ENCODE measurements around the gene ATP6V0A4.
"Not testable (repeated sequence)": the region's sequence is repeated elsewhere in the genome, so short reads cannot be mapped to it uniquely, and the experiment has no call there.

ATP6V0A4 gene

DNA sequence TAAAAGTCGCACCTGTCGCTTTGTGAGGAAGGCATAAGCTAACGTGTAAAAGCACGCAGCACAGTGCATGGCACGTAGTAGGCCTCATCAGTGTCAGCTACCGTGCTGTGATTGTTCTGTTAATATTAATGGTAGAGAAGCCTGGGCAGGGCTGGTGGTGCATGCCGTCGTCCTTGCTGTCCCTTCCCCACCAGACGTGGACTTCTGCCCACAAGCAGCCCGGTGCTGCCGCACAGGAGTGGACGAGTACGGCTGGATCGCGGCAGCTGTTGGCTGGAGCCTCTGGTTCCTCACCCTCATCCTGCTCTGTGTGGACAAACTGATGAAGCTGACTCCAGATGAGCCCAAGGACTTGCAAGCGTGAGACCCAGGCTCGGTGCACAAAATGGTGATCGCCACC, 4.7 kb upstream of the ATP6V0A4 start:
- Histone ChIP-seq H3K27ac (no peak overlapping the region), H3K4me1 (ENCODE audit: control insufficient read depth in 1 of 2, insufficient read depth in 1 of 2, low read depth in 1 of 2, low read length in 1 of 2) (no peaks in the 10 kb centered on the region), H3K9me3 (no peaks in the 10 kb centered on the region), H3K4me3 (ENCODE audit: low read depth in 1 of 2, low read length in 1 of 2) (no peak overlapping the region), H3K27me3 (peaks cover 7% of the 10 kb centered on the region), H3K36me3 (no peaks in the 10 kb centered on the region)
- TF ChIP-seq, protein P1, sequence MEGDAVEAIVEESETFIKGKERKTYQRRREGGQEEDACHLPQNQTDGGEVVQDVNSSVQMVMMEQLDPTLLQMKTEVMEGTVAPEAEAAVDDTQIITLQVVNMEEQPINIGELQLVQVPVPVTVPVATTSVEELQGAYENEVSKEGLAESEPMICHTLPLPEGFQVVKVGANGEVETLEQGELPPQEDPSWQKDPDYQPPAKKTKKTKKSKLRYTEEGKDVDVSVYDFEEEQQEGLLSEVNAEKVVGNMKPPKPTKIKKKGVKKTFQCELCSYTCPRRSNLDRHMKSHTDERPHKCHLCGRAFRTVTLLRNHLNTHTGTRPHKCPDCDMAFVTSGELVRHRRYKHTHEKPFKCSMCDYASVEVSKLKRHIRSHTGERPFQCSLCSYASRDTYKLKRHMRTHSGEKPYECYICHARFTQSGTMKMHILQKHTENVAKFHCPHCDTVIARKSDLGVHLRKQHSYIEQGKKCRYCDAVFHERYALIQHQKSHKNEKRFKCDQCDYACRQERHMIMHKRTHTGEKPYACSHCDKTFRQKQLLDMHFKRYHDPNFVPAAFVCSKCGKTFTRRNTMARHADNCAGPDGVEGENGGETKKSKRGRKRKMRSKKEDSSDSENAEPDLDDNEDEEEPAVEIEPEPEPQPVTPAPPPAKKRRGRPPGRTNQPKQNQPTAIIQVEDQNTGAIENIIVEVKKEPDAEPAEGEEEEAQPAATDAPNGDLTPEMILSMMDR (IDR thresholded peaks at IDR 0.05) = no peak

DNA sequence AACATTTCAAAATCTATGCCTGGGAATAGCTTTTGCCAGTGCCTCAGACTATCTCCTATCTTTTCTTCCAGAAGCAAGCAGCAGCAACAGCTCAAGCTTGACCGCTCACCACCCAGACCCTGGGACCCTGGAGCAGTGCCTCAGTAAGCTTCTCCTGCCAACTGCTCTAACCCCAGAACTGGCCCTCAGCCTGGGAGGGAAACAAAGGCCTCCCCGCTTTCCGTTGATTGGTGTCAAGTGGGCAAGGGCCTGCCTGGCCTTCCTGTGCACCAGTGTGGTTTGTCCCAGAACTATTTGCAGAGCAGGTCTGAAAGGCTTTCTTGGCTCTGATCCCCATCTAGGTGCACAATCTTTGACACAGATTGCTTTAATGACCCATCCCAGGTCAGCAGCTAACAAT, 3.3 kb upstream of the ATP6V0A4 start:
- H3K27ac ChIP-seq = no peak overlapping the region
- TF ChIP-seq, protein P1 (IDR thresholded peaks at IDR 0.05) = no peak
- peaks cover 7% of the 10 kb centered on the region for H3K27me3 ChIP-seq
- no peak overlapping the region for H3K4me3 ChIP-seq (ENCODE audit: low read depth in 1 of 2, low read length in 1 of 2)
- H3K4me1 ChIP-seq (ENCODE audit: control insufficient read depth in 1 of 2, insufficient read depth in 1 of 2, low read depth in 1 of 2, low read length in 1 of 2) = no peaks in the 10 kb centered on the region
- no peaks in the 10 kb centered on the region for H3K9me3 ChIP-seq
- no peaks in the 10 kb centered on the region for H3K36me3 ChIP-seq

DNA sequence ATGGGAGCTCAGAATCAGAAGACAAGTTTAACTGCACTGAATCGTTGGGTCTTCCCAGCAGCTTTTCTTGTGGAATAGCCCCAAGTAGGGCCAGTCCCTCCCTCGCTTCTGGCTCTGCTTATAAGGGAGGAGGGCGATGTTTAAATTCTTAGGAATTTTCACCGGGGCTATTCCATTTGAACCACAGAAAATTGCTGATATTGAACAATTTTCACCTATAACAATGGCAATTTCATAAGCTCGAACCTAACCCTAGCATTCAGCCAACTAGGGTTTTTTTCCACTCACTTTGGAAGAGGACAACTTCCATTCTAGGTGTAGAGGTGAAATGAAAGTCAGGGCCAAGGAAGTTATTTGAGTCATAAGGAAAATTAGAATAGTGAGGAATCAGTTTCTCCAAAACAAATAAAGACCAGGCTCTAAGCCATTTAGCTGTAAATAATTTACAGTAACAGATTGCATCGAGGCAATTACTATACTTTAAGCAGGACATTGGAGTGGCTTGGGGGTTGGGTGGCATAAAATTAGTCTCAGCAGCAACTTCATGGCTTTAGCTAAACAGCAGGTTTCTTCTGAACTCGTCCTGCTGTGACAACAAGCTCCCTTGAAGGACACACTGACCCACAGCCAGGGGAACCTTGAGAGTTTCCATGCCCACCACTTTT, 1.5 kb upstream of the ATP6V0A4 start:
- Histone ChIP-seq H3K9me3 (no peaks in the 10 kb centered on the region), H3K27me3 (peaks cover 7% of the 10 kb centered on the region), H3K36me3 (no peaks in the 10 kb centered on the region), H3K4me3 (ENCODE audit: low read depth in 1 of 2, low read length in 1 of 2) (no peak overlapping the region), H3K4me1 (ENCODE audit: control insufficient read depth in 1 of 2, insufficient read depth in 1 of 2, low read depth in 1 of 2, low read length in 1 of 2) (no peaks in the 10 kb centered on the region), H3K27ac (no peak overlapping the region)
- TF ChIP-seq, protein P1 (IDR thresholded peaks at IDR 0.05) = no peak

DNA sequence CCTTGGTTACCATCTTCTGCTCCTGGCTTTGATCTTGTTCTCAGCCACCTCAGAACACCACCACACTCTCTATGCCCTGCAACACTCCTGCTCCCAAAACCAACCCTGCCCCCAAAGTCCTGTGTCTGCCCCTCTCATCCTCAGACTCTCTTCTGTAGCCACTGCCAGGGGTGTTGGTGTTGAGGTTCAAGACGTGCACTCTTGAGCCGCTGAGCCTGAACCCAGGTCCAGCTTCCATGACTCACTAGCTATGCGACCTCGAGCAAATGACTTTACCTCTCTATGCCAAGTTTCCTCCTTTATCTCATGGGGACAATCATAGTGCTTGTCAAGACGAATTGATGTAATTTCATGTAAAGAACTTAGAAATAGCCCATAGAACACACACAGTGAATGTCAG, 840 bp upstream of the ATP6V0A4 start:
- H3K4me1 ChIP-seq (ENCODE audit: control insufficient read depth in 1 of 2, insufficient read depth in 1 of 2, low read depth in 1 of 2, low read length in 1 of 2) = no peaks in the 10 kb centered on the region
- no peaks in the 10 kb centered on the region for H3K9me3 ChIP-seq
- H3K36me3 ChIP-seq = no peaks in the 10 kb centered on the region
- peaks cover 7% of the 10 kb centered on the region for H3K27me3 ChIP-seq
- TF ChIP-seq, protein P1 (IDR thresholded peaks at IDR 0.05) = no peak
- no peak overlapping the region for H3K27ac ChIP-seq
- H3K4me3 ChIP-seq (ENCODE audit: low read depth in 1 of 2, low read length in 1 of 2) = no peak overlapping the region

DNA sequence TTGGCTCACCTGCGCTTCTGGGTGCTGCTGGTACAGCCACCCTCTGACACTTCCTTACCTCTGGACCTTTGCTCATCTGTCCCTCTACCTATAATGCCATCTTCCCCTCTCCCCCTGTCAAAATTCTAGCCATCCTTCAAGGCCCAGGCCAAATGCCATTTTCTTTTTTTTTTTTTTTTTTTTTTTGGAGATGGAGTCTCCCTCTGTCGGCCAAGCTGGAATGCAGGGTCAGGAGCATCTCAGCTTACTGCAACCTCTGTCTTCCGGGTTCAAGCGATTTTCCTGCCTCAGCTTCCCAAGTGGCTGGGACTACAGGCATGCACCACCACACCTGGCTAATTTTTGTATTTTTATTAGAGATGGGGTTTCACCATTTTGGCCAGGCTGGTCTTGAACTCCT, 950 bp downstream of the ATP6V0A4 start:
- H3K4me1 ChIP-seq (ENCODE audit: control insufficient read depth in 1 of 2, insufficient read depth in 1 of 2, low read depth in 1 of 2, low read length in 1 of 2); H3K27ac ChIP-seq; H3K9me3 ChIP-seq; H3K4me3 ChIP-seq (ENCODE audit: low read depth in 1 of 2, low read length in 1 of 2); H3K27me3 ChIP-seq; H3K36me3 ChIP-seq: not testable (repeated sequence)

DNA sequence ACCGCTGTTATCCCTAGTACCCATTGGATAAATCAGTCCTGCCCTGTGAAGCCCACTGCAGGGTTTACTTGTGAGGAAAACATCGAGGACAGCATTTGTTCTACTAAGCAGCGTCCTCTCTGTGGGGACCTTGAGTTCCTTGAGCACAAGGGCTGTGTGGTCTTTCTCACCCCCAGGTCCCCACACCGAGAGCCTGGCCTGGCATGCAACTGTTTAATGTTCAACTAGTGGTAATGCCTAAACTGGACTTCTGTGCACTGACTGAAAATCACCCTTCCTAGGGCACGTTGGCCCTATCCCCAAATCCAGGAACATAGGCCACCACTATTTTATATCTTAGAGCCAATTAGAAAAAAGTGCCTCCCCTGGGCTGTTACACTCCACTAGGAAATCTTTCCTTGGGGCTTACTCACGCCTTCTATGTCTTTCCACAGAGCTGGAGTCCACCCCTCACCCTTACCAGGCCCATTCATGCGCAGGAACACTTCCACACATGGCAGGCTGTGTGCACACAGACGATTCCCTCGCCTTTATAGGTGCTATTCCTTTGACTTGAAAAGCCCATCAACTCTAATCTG, 1.9 kb downstream of the ATP6V0A4 start:
- no peaks in the 10 kb centered on the region for H3K36me3 ChIP-seq
- H3K27me3 ChIP-seq = peaks cover 7% of the 10 kb centered on the region
- no peak overlapping the region for H3K4me3 ChIP-seq (ENCODE audit: low read depth in 1 of 2, low read length in 1 of 2)
- TF ChIP-seq, protein P1 (IDR thresholded peaks at IDR 0.05) = no peak
- H3K27ac ChIP-seq = no peak overlapping the region
- H3K9me3 ChIP-seq = no peaks in the 10 kb centered on the region
- no peaks in the 10 kb centered on the region for H3K4me1 ChIP-seq (ENCODE audit: control insufficient read depth in 1 of 2, insufficient read depth in 1 of 2, low read depth in 1 of 2, low read length in 1 of 2)

Measured in neutrophil (primary cell).